HepG2 (cell line): ENCODE results near the gene NAPB. TPM values are rescaled to one million over a fixed set of nuclear protein-coding genes. Genes with fewer than 3 reads are reported as not detected.

ENCODE experiments used
- GFI1 ChIP-seq: sonication (generic); formaldehyde crosslinking; IDR thresholded peaks from 2 replicates; pipeline ENCODE4 v1.5.0; 2020; ENCODE audit warnings: missing genetic modification reagents, mild to moderate bottlenecking, borderline replicate concordance
- GLMP ChIP-seq: sonication (generic); formaldehyde crosslinking; IDR thresholded peaks from 2 replicates; pipeline ENCODE4 v1.9.0; 2021; ENCODE audit warnings: missing genetic modification reagents, mild to moderate bottlenecking, borderline replicate concordance
- IRX3 ChIP-seq: sonication (generic); formaldehyde crosslinking; IDR thresholded peaks from 2 replicates; pipeline ENCODE4 v1.8.1; 2023; ENCODE audit warnings: mild to moderate bottlenecking, low read depth, missing genetic modification reagents, borderline replicate concordance
- KDM4B ChIP-seq: sonication (generic); formaldehyde crosslinking; IDR thresholded peaks from 2 replicates; pipeline ENCODE4 v1.4.0; 2020; ENCODE audit warnings: missing genetic modification reagents
- KMT2A ChIP-seq: sonication (generic); formaldehyde crosslinking; IDR thresholded peaks from 2 replicates; pipeline ENCODE4 v1.4.0; 2020; ENCODE audit warnings: missing genetic modification reagents
- MAFK ChIP-seq, 2 experiments: IDR thresholded peaks in 1 of 2; conservative IDR thresholded peaks in 1 of 2; 2 replicates each; pipeline ENCODE4 v1.6.1; 2011; ENCODE audit warnings: improper control_type of control experiment in 2 of 2, low read length in 2 of 2
- NFE2L1 ChIP-seq: sonication (generic); formaldehyde crosslinking; IDR thresholded peaks from 2 replicates; pipeline ENCODE4 v1.4.0; 2020; ENCODE audit warnings: missing genetic modification reagents, mild to moderate bottlenecking, borderline replicate concordance
- NKX3-1 ChIP-seq: sonication (generic); formaldehyde crosslinking; IDR thresholded peaks from 2 replicates; pipeline ENCODE4 v1.5.0; 2020; ENCODE audit warnings: missing genetic modification reagents
- RARG ChIP-seq: sonication (generic); formaldehyde crosslinking; IDR thresholded peaks from 2 replicates; pipeline ENCODE4 v1.4.0; 2020; ENCODE audit warnings: low read depth, mild to moderate bottlenecking, missing genetic modification reagents
- TAF1 ChIP-seq: sonication (generic); formaldehyde crosslinking; IDR thresholded peaks from 2 replicates; pipeline ENCODE4 v1.4.0; 2020; ENCODE audit warnings: missing genetic modification reagents
- TCF12 ChIP-seq, 2 experiments: fragments of 450-650 bp in 1 of 2; sonication (generic) in 1 of 2; formaldehyde crosslinking in 1 of 2; IDR thresholded peaks; 2 replicates each; pipeline versions ENCODE4 v1.6.1 to v1.8.0; 2017 to 2022; ENCODE audit warnings: antibody characterized with exemption in 1 of 2, mild to moderate bottlenecking in 1 of 2, missing genetic modification reagents in 1 of 2, moderate library complexity in 1 of 2
- TFDP1 ChIP-seq: IDR thresholded peaks from 2 replicates; pipeline ENCODE4 v1.6.1; 2016; ENCODE audit warnings: missing compliant biosample characterization, missing genetic modification reagents, borderline replicate concordance
- TMF1 ChIP-seq: sonication (generic); formaldehyde crosslinking; IDR thresholded peaks from 2 replicates; pipeline ENCODE4 v1.8.1; 2022; ENCODE audit warnings: low read depth, missing genetic modification reagents
- U2AF2 ChIP-seq: fragments of 200-400 bp; formaldehyde crosslinking; IDR thresholded peaks from 2 replicates; pipeline ENCODE4 v1.6.1; 2017; ENCODE audit warnings: low read depth, mild to moderate bottlenecking, low read length
- ZBTB26 ChIP-seq: IDR thresholded peaks from 2 replicates; pipeline ENCODE4 v1.6.1; 2016; ENCODE audit warnings: missing compliant biosample characterization, missing genetic modification reagents, borderline replicate concordance
- ZIK1 ChIP-seq: sonication (generic); formaldehyde crosslinking; IDR thresholded peaks from 2 replicates; pipeline ENCODE4 v1.5.0; 2020; ENCODE audit warnings: mild to moderate bottlenecking, low read depth, missing genetic modification reagents, borderline replicate concordance
- ZNF253 ChIP-seq: sonication (generic); formaldehyde crosslinking; IDR thresholded peaks from 2 replicates; pipeline ENCODE4 v1.8.0; 2022; ENCODE audit warnings: mild to moderate bottlenecking, missing genetic modification reagents, borderline replicate concordance
- ZNF280D ChIP-seq: sonication (generic); formaldehyde crosslinking; IDR thresholded peaks from 2 replicates; pipeline ENCODE4 v1.5.1; 2020; ENCODE audit warnings: mild to moderate bottlenecking, missing genetic modification reagents
- ZNF329 ChIP-seq: sonication (generic); formaldehyde crosslinking; IDR thresholded peaks from 2 replicates; pipeline ENCODE4 v1.9.0; 2021; ENCODE audit warnings: low read depth, mild to moderate bottlenecking, missing genetic modification reagents
- ZNF432 ChIP-seq: sonication (generic); formaldehyde crosslinking; IDR thresholded peaks from 2 replicates; pipeline ENCODE4 v1.5.0; 2020; ENCODE audit warnings: missing genetic modification reagents, mild to moderate bottlenecking, borderline replicate concordance
- ZSCAN30 ChIP-seq: sonication (generic); formaldehyde crosslinking; IDR thresholded peaks from 2 replicates; pipeline ENCODE4 v1.5.0; 2020; ENCODE audit warnings: mild to moderate bottlenecking, missing genetic modification reagents
- polyA plus RNA-seq, 8 experiments: library from polyadenylated mRNA; depleted of rRNA in 3 of 8; stranded (reverse) in 7 of 8; unstranded in 1 of 8; fragments of >200 nt; fragmentation: Illumina TruSeq in 4 of 8; extraction: Trizol in 4 of 8; gene quantifications; 2 replicates each; pipeline versions ENCODE4 v1.2.1 to v1.2.3, GENCODE V29; 2011 to 2016; ENCODE audit warnings: low read depth in 4 of 8, missing spikeins in 1 of 8, mixed read lengths in 1 of 8; ENCODE audit not compliant: insufficient read depth in 1 of 8
- total RNA-seq, 5 experiments: library from RNA; depleted of rRNA; stranded (reverse); fragments of >200 nt; fragmentation: Illumina TruSeq; extraction: Trizol; gene quantifications; 2 replicates each; pipeline ENCODE4 v1.2.3, GENCODE V29; 2016; ENCODE audit warnings: low read depth in 1 of 5

Gene NAPB
- total and polyA plus RNA-seq, 2 of the 13 experiments (the other 11 are each of a cell fraction or from before 2014, with no cell fraction given), result 15.2 to 16.1 TPM

- no peak for TF ChIP-seq GLMP (CRISPR knock-in tag)
- TF ChIP-seq ZBTB26, result peak; percentile 91
- TF ChIP-seq RARG (CRISPR knock-in tag), result no peak
- peak; percentile 34; the same call in 1 of the 2 replicates for TF ChIP-seq NKX3-1 (CRISPR knock-in tag)
- TF ChIP-seq ZSCAN30 (CRISPR knock-in tag), result no peak
- no peak; the same call in 1 of the 2 replicates for TF ChIP-seq GFI1 (CRISPR knock-in tag)
- TF ChIP-seq U2AF2, result no peak
- 0 out of 2 replicates have a peak, but pooled peaks have one; percentile 59 for TF ChIP-seq TMF1 (CRISPR knock-in tag)
- TF ChIP-seq ZNF253 (CRISPR knock-in tag), result no peak
- TF ChIP-seq ZIK1 (CRISPR knock-in tag), result no peak; the same call in 1 of the 2 replicates
- TF ChIP-seq MAFK (conservative IDR thresholded peaks at IDR 0.05 in 1 of 2, IDR thresholded peaks at IDR 0.05 in 1 of 2; ENCODE audit: low read length in 2 of 2), result no peak
- no peak for TF ChIP-seq ZNF329 (CRISPR knock-in tag)
- peak; percentile 69; the same call in 1 of the 2 replicates for TF ChIP-seq IRX3 (CRISPR knock-in tag)
- 0 out of 2 replicates have a peak, but pooled peaks have one; percentile 23 for TF ChIP-seq NFE2L1 (CRISPR knock-in tag)
- peak; percentile 94 for TF ChIP-seq KMT2A (CRISPR knock-in tag)
- peak; percentile 83 for TF ChIP-seq KDM4B (CRISPR knock-in tag)
- TF ChIP-seq ZNF432 (CRISPR knock-in tag), result no peak
- peak; percentile 95 for TF ChIP-seq TAF1 (CRISPR knock-in tag)
- TF ChIP-seq TCF12 (IDR thresholded peaks at IDR 0.05), result no peak
- peak; percentile 79; the same call in 1 of the 2 replicates for TF ChIP-seq TCF12 (CRISPR knock-in tag; IDR thresholded peaks at IDR 0.05)
- peak; percentile 62 for TF ChIP-seq ZNF280D
- peak; percentile 78; the same call in 1 of the 2 replicates for TF ChIP-seq TFDP1
Observed at GRCh38 chr20:23420943-23421931, at the start of gene NAPB (continued).
